ENCODE measurements around the gene CWC25. TPM values are rescaled to one million over a fixed set of nuclear protein-coding genes. Genes with fewer than 3 reads are reported as not detected.
A peak's percentile ranks its signal among the peaks of the same experiment; 100 is the strongest.

Gene CWC25
- total and polyA plus RNA-seq, 2 of the 13 experiments (the other 11 are each of a cell fraction or from before 2014, with no cell fraction given), result 15.6 to 22.7 TPM

GRCh38 chr17:38824899-38825761 is at the start of gene CWC25 (continued):
- TF ChIP-seq ZMYM2 (CRISPR knock-in tag; IDR thresholded peaks at IDR 0.05) (peak; percentile 44; the same call in 1 of the 2 replicates), SKIL (CRISPR knock-in tag; IDR thresholded peaks at IDR 0.05; ENCODE audit: borderline replicate concordance) (no peak), PHF5A (CRISPR knock-in tag; IDR thresholded peaks at IDR 0.05; ENCODE audit: low read depth, unreplicated experiment) (peak; percentile 89), THRA (CRISPR knock-in tag; IDR thresholded peaks at IDR 0.05; ENCODE audit: borderline replicate concordance) (peak; percentile 73), NPAS2 (CRISPR knock-in tag; IDR thresholded peaks at IDR 0.05; ENCODE audit: borderline replicate concordance) (no peak), GATAD2A (CRISPR knock-in tag; IDR thresholded peaks at IDR 0.05) (peak; percentile 63), ISL2 (CRISPR knock-in tag; IDR thresholded peaks at IDR 0.05) (peak; percentile 75), MTERF4 (CRISPR knock-in tag; IDR thresholded peaks at IDR 0.05) (peak; percentile 41), NCOA5 (CRISPR knock-in tag; IDR thresholded peaks at IDR 0.05) (no peak), ZC3H4 (CRISPR knock-in tag; IDR thresholded peaks at IDR 0.05; ENCODE audit: borderline replicate concordance) (peak; percentile 44), KLF16 (CRISPR knock-in tag; IDR thresholded peaks at IDR 0.05) (peak in 1 of 2 experiments; percentile 96; a peak in 2 of 4 replicates), ARID2 (CRISPR knock-in tag; IDR thresholded peaks at IDR 0.05; ENCODE audit: borderline replicate concordance) (no peak), ZNF607 (CRISPR knock-in tag; IDR thresholded peaks at IDR 0.05; ENCODE audit: borderline replicate concordance) (peak; percentile 88), ZNF431 (CRISPR knock-in tag; IDR thresholded peaks at IDR 0.05; ENCODE audit: borderline replicate concordance, low read depth) (peak; percentile 98), ZSCAN20 (CRISPR knock-in tag; IDR thresholded peaks at IDR 0.05; ENCODE audit: borderline replicate concordance) (no peak), ZNF660 (CRISPR knock-in tag; IDR thresholded peaks at IDR 0.05; ENCODE audit: borderline replicate concordance, low read depth) (no peak)
- TF ChIP-seq, protein P1, sequence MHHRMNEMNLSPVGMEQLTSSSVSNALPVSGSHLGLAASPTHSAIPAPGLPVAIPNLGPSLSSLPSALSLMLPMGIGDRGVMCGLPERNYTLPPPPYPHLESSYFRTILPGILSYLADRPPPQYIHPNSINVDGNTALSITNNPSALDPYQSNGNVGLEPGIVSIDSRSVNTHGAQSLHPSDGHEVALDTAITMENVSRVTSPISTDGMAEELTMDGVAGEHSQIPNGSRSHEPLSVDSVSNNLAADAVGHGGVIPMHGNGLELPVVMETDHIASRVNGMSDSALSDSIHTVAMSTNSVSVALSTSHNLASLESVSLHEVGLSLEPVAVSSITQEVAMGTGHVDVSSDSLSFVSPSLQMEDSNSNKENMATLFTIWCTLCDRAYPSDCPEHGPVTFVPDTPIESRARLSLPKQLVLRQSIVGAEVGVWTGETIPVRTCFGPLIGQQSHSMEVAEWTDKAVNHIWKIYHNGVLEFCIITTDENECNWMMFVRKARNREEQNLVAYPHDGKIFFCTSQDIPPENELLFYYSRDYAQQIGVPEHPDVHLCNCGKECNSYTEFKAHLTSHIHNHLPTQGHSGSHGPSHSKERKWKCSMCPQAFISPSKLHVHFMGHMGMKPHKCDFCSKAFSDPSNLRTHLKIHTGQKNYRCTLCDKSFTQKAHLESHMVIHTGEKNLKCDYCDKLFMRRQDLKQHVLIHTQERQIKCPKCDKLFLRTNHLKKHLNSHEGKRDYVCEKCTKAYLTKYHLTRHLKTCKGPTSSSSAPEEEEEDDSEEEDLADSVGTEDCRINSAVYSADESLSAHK (CRISPR knock-in tag; IDR thresholded peaks at IDR 0.05; ENCODE audit: borderline replicate concordance), result no peak
- TF ChIP-seq, protein P2, sequence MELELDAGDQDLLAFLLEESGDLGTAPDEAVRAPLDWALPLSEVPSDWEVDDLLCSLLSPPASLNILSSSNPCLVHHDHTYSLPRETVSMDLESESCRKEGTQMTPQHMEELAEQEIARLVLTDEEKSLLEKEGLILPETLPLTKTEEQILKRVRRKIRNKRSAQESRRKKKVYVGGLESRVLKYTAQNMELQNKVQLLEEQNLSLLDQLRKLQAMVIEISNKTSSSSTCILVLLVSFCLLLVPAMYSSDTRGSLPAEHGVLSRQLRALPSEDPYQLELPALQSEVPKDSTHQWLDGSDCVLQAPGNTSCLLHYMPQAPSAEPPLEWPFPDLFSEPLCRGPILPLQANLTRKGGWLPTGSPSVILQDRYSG (CRISPR knock-in tag; IDR thresholded peaks at IDR 0.05), result no peak

All from HepG2 (cell line).